CD4-positive, alpha-beta T cell treated with Interleukin-2 at 100 ng/mL for 4 hours (primary cell): ENCODE measurements around the gene SUGCT.

Experiments
- DNase-seq: peaks from one replicate; pipeline ENCODE4 v3.0.0-alpha.2; 2020; ENCODE audit warnings: low spot score

Gene SUGCT

DNA sequence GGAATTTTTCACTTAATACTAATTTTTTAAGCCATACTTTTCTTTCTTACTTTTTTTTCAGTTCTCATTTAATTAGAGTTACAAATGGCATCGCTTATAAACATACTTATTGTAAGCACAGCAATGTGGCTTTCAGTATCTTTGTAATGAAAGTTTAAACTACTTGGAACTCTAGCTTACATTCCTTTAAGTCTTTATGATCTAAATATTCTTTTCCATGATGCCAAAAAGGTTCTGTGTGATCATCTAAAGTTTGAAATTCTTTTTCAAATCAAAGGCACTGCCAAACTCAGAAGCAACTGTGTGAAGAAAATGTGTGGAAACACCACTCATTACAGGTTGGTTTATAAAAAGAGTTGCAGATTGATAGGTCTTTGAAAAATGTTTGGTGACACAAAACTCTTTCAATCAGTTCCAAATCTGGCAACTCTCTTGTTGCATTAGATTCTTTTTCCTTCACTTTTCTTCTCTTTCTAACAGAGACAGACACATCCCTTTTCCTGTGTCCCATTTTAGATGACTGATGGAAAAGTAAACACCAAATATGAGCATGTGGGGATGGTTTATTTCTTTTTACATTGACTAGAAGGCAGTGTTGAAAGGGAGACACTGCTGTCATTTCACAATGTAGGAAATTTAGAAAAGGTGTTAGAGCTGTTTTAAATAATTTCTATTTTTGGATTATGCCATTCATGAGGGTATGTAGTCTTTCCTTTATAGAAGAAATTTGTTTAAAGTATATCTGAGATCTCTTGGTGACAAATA, 392.3 kb downstream of the SUGCT start:
- no peak for DNase-seq

DNA sequence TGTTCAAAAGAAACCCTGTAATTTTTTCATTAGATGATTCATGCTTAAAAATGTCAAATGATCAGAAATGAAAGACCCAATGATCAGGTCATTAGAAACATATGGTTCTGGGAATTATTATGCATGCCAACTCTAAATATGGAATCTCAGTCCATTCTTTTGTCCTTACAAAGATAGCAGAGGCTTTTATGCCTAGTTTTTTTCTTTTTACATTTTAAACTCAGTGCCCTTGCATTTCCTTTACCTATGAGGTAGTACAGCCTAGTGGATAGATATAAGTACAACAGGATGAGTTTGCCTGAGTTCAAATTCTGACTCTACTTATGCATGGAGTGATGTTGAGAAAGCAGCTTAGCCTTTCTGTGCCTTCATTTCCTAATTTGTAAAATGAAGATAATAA, 392.9 kb downstream of the SUGCT start:
- DNase-seq, result no peak

DNA sequence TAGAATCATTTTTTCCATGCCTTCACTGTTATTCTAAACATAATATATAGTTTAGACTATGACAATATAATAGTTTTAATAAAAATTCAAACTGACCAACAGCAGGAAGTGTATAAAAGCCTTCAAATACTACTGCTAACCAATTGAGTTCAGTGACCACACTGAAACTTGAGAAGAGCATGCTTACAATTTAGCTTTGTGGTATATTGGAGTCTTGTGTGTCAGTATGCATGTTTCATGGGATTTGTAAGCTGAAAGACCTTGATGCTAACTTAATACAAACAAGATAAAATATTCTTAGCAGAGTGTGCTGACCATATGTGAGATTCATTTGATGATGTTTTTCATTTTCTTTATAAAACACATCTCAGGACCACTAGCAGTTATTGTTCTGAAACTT, 395.5 kb downstream of the SUGCT start:
- no peak for DNase-seq

- no peak for DNase-seq
These were observed 397.2 kb downstream of the SUGCT start for GRCh38 chr7:40531956-40532355.

DNA sequence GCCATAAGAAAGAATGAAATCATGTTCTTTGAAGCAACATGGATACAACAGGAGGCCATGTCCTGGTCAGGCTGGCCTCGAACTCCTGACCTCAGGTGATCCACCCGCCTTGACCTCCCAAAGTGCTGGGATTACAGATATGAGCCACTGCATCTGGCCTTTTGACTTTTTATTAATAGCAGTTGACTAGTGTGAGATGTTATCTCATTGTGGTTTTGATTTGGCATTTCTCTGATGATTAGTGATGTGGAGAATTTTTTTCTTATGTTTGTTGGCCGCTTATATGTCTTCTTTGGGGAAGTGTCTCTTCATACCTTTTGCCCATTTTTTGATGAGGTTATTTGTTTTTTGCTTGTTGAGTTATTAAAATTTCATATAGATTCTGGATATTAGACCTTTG, 400.9 kb downstream of the SUGCT start:
- DNase-seq, result no peak

- no peak for DNase-seq
These were observed 401.6 kb downstream of the SUGCT start for GRCh38 chr7:40536421-40536820.

DNA sequence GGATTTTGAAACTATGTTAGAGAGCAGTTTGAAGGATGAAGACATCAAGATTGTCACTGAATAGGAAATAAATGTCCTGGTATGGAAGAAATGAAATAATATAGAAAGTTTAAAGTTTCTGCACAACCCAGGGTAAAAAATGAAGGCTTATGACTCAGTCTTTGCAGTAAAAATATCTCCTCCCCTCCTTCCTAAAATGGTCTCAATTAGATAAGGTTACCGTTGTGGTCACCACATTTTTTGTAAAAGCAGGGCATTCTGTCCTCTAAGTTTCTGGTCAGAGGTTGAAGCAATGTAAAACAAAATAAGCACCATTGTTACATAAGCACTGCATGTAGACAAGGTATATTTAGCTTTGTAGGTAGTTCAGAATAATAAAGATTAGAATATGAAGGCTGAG, 403.5 kb downstream of the SUGCT start:
- no peak for DNase-seq

GRCh38 chr7:40541336-40541735, 406.5 kb downstream of the SUGCT start:
- no peak for DNase-seq

- DNase-seq, result no peak
These were observed 408.4 kb downstream of the SUGCT start for GRCh38 chr7:40542982-40543741.

DNA sequence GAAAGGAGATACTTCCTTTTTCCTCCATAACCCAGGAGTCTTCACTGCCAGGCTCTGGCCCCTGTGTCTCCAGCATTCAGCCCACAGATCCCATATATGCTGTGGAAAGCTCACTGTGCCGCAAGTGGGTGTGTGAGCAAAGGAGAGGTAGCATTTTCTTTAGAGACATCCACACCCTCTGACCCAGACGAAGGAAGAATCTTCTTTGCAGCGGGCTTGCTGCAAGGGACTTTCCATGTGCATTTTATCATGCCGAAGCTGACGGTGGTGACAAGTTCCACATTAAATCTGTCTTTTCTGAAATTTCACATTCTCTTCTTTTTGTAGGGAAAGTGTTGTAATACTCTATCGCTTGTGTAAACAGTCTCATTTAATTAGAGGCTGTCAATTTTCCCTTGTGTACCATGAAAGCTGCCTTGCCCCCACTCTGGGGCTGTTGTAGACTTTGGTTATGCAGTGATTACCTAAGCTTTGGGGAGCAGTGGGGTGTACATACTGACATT, 409.5 kb downstream of the SUGCT start:
- DNase-seq, result no peak

GRCh38 chr7:40544871-40545303, 410.1 kb downstream of the SUGCT start:
- DNase-seq, result no peak

GRCh38 chr7:40545739-40546138, 410.9 kb downstream of the SUGCT start:
- DNase-seq, result no peak

DNA sequence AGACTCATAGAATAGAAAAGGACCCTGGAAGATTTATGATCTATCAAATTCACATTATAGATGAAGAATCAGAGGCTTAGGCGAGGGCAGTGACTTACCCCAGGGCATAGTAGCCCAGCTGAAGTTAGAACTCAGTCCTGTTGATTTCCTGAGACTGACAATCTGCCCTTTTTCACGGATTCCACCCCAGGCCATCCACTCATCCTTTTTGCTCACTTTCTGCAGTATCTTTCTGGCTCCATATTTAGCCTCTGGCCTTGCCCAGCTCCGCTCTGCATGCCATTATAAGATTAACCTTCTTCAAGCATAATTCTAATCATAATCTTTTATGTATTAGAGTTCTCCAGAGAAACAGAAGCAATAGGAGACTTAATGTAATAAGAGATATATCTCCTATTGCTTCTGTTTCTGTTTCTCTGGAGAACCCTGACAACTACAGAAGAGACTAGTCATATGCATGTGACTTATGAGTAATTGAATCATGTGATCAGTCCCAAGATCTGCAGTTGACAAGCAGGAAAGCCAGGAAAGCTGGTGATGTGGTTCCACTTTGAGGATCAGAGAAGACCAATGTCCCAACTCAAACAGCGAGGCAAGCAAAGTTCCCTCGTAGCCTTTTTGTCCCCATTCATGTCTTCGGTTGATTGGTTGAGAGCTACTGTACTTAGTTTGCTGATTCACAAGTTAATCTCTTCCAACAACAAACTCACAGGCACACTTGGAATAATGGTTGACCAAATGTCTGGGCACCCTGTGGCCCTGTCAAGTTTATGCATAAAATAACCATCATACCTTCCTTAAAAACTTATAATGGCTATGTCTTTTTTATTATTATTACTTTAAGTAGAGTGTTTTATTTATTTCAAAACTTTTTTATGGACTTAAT, 412.1 kb downstream of the SUGCT start:
- DNase-seq, result no peak

GRCh38 chr7:40549372-40550039, 414.7 kb downstream of the SUGCT start:
- DNase-seq, result no peak

- no peak for DNase-seq
These were observed 417.1 kb downstream of the SUGCT start for GRCh38 chr7:40551685-40552576.

DNA sequence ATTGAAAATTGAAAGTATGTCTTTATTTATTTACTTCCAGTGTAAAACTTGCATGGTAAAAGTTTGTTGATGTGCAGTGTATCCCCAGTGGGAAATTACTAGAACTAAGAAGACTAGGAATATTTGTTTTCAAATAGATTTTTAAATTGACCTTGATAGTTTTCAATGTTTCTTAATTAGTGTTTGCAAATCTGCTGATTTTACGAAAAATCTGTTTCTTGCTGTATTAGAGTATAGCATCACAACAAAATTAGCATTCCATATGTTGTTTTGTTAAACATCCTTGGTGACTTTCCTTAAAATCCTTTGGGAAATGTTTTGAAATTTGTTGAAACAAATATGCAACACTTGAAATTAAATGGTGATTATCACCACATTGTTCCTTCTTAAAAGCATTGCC, 425.9 kb downstream of the SUGCT start:
- no peak for DNase-seq

DNA sequence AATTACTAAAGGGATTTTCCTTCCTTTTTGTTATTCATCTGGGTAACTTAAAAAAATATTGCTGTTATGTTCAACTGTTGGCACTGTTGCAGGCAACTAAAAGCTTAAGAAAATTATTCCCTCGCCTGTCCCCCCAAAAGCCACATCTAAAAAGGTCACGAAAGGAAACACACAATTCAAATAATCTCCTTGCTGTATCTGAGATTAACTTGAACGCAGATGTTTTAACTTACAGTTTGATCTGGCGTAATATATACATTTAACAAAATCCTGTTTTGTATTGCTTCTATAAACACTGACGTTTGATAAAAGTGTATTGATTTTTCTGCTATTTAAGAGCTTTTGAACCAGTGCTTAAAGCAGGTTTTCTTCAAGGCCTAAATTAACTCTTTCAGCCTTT, 432.1 kb downstream of the SUGCT start:
- no peak for DNase-seq

DNA sequence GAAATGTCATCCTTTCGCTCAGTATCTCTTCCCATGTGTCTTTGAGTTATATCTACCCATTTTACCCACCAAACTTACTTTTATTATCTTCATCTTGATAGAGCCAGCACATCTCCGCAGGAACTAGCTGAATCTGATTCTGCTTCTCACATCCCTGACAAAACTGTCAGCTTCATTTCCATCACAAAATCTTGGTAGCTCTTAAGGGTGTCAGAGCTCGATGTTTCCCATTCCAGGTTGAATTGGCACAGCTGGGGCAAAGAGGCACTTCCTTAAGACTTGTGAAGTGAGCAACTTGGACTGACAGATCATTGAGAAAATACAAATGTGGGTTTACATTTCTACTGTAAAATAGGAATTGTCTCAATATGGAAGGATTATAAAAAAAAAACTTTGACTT, 434.5 kb downstream of the SUGCT start:
- DNase-seq, result no peak

- DNase-seq, result no peak
These were observed 435.4 kb downstream of the SUGCT start for GRCh38 chr7:40570223-40570622.

- no peak for DNase-seq
These were observed 437.0 kb downstream of the SUGCT start for GRCh38 chr7:40571796-40572195.
